ENCODE results near the gene TMEM184A. TPM values are rescaled to one million over a fixed set of nuclear protein-coding genes. Genes with fewer than 3 reads are reported as not detected.

The TMEM184A gene
- total and polyA plus RNA-seq, 2 of the 8 experiments (the other 6 are each of a cell fraction or from before 2014, with no cell fraction given) = 1.8 to 2.1 TPM

DNA sequence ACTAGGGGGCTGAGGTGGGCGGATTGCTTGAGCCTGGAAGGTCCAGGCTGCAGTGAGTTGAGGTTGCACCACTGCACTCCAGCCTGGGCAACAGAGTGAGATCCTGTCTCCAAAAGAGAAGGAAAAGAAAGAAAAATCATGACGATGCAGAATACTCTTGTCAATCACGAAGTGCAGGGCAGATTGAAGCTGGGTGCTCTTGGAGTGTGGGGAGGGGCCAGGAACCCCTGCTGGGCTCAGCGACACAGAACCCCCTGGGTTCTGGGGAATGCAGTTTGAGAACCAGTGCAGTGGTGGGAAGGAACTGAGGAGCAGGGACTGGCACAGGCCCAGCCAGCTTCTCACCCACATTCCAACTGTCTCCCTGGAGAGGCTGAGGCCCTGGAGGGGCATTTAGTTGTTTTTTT lies 41.0 kb downstream of the TMEM184A start:
- Histone ChIP-seq H4K8ac (ENCODE audit: extremely low read depth, insufficient read depth, low read length) (no peak overlapping the region), H3K4me2 (ENCODE audit: insufficient read depth in 1 of 2, low read depth in 2 of 2, low read length in 2 of 2) (no peak overlapping the region), H2AK5ac (ENCODE audit: low read depth, low read length) (no peak overlapping the region), H3K4me3 (ENCODE audit: extremely low read depth in 1 of 4, insufficient read depth in 2 of 4, low read depth in 3 of 4, low read length in 4 of 4) (no peak overlapping the region), H3K79me2 (ENCODE audit: control insufficient read depth in 1 of 2, insufficient read depth in 2 of 2, low read length in 2 of 2) (no peaks in the 10 kb centered on the region), H3K79me1 (ENCODE audit: low read depth, low read length) (no peaks in the 10 kb centered on the region), H3K18ac (ENCODE audit: extremely low read depth, low read length) (no peak overlapping the region), H3K9me3 (ENCODE audit: insufficient read depth in 2 of 2, low read depth in 1 of 2, low read length in 1 of 2) (no peaks in the 10 kb centered on the region), H2BK5ac (ENCODE audit: low read depth, low read length) (no peak overlapping the region), H3K4ac (replicated peaks; ENCODE audit: insufficient read length, low read depth, low read length) (no peak overlapping the region), H4K20me1 (replicated peaks in 1 of 2; ENCODE audit: control insufficient read depth in 1 of 2, insufficient read depth in 2 of 2, low read length in 2 of 2) (no peaks in the 10 kb centered on the region), H3K23me2 (ENCODE audit: low read depth, low read length) (no peaks in the 10 kb centered on the region), H2BK20ac (ENCODE audit: low read length) (no peak overlapping the region), H3K14ac (ENCODE audit: insufficient read length) (no peak overlapping the region), H2AFZ (ENCODE audit: low read length) (no peak overlapping the region), H3K36me3 (ENCODE audit: control insufficient read depth in 2 of 4, insufficient read depth in 4 of 4, low read length in 3 of 4) (no peaks in the 10 kb centered on the region), H3K9ac (replicated peaks in 1 of 4; ENCODE audit: extremely low read depth in 1 of 4, low read depth in 3 of 4, low read length in 3 of 4) (no peak overlapping the region), H2BK15ac (ENCODE audit: low read length) (no peak overlapping the region), H3K23ac (ENCODE audit: insufficient read length) (no peak overlapping the region), H2BK12ac (ENCODE audit: low read depth, low read length) (no peak overlapping the region), H3K56ac (replicated peaks; ENCODE audit: insufficient read length, low read depth, low read length) (no peak overlapping the region), H4K5ac (ENCODE audit: insufficient read length, low read depth, low read length) (no peak overlapping the region), H3K27me3 (replicated peaks in 1 of 4; ENCODE audit: control insufficient read depth in 3 of 4, extremely low read depth in 1 of 4, insufficient read depth in 3 of 4, low read length in 3 of 4) (no peaks in the 10 kb centered on the region), H2BK120ac (replicated peaks; ENCODE audit: low read depth, low read length) (no peak overlapping the region), H3K4me1 (replicated peaks in 1 of 4; ENCODE audit: control insufficient read depth in 3 of 4, insufficient read depth in 4 of 4, low read length in 3 of 4) (no peaks in the 10 kb centered on the region), H4K91ac (replicated peaks; ENCODE audit: insufficient read length, low read length) (no peak overlapping the region), H3K27ac (ENCODE audit: low read depth, low read length) (no peak overlapping the region)
- TF ChIP-seq CEBPB (IDR thresholded peaks at IDR 0.05; ENCODE audit: low read depth, low read length) (no peak), ATF3 (IDR thresholded peaks at IDR 0.05; ENCODE audit: insufficient read depth, low read depth, low read length) (no peak), POLR2AphosphoS5 (IDR thresholded peaks at IDR 0.05; ENCODE audit: low read depth, low read length) (no peak), TEAD4 (IDR thresholded peaks at IDR 0.05; ENCODE audit: low read depth, low read length) (no peak), SRF (IDR thresholded peaks at IDR 0.05; ENCODE audit: low read depth, low read length) (no peak)
- 86% methylated on average over 4 of the region's 4 CpGs; no CpG with 5 or more reads in 1 of the 2 experiments for WGBS, 2 experiments (ENCODE audit: extremely low coverage in 1 of 2, insufficient coverage in 1 of 2, insufficient read length in 1 of 2, insufficient replicate concordance in 2 of 2, low coverage in 1 of 2, low lambda C conversion rate in 2 of 2, missing lambda C conversion rate in 1 of 2)
- DNase-seq (ENCODE audit: low read depth in 1 of 2, low spot score in 2 of 2) (no peak), FAIRE-seq (no peak)
- ChIA-PET POLR2A (ENCODE audit: partially characterized antibody) (interaction anchor here (0.6 to 1.0 kb wide), 2 partner anchors 19 to 102 kb away, joined by 3 to 4 read pairs; no protein-coding TSS in a partner anchor), CTCF (ENCODE audit: partially characterized antibody) (interaction anchor here (1.0 to 1.6 kb wide), 2 partner anchors 10 to 41 kb away, joined by 3 to 4 read pairs; partner anchors contain the start of genes INTS1 and TMEM184A)
